Stimulated activated naive CD8-positive, alpha-beta T cell treated with anti-CD3 and anti-CD28 coated beads, Interleukin-15, Interleukin-2, amounts not matched to agents 100 ng/mL and 50 ng/mL, for 24 hours (primary cell): ENCODE data around the gene PEX3.
A peak's percentile ranks its signal among the peaks of the same experiment; 100 is the strongest.
"Not testable (repeated sequence)": the region's sequence is repeated elsewhere in the genome, so short reads cannot be mapped to it uniquely, and the experiment has no call there.

ENCODE experiments used
- H3K27ac Mint-ChIP-seq: one replicate; pipeline ENCODE4 v1.8.0; 2021; ENCODE audit warnings: mild to moderate bottlenecking, mixed read lengths
- H3K27me3 Mint-ChIP-seq: one replicate; pipeline ENCODE4 v1.8.0; 2021; ENCODE audit warnings: mixed read lengths
- H3K36me3 Mint-ChIP-seq: one replicate; pipeline ENCODE4 v1.8.0; 2021; ENCODE audit warnings: low read depth, mixed read lengths
- H3K4me1 Mint-ChIP-seq: one replicate; pipeline ENCODE4 v1.8.0; 2021; ENCODE audit warnings: low read depth, mixed read lengths
- H3K4me3 Mint-ChIP-seq: one replicate; pipeline ENCODE4 v1.8.0; 2021; ENCODE audit warnings: mild to moderate bottlenecking, mixed read lengths
- H3K9me3 Mint-ChIP-seq: one replicate; pipeline ENCODE4 v1.8.0; 2021; ENCODE audit warnings: mixed read lengths

Gene PEX3

GRCh38 chr6:143429970-143430369, 20.6 kb upstream of the PEX3 start:
- Mint-ChIP-seq H3K4me1 (no peaks in the 10 kb centered on the region), H3K36me3 (peaks cover 41% of the 10 kb centered on the region), H3K27me3 (no peaks in the 10 kb centered on the region), H3K4me3 (no peak overlapping the region), H3K9me3 (no peaks in the 10 kb centered on the region), H3K27ac (no peak overlapping the region)

DNA sequence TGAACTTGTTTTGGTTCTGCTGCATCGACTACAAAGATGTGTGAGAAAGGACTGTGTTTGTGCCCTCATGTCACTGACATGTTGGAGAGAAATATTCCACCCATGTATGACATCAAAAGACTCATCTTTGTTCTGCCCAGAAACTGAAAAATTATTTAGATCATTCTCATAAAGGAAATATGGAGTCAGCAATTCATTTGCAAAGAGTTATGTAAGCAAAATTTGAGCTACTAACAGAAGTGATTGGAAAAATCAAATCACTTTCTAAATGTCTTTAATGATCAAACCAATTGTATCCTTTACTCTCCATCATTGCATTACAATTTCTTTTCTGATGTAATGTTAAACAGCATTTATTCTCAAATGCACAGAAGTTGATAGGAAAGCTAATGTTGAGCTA, 19.4 kb upstream of the PEX3 start:
- Mint-ChIP-seq H3K27ac (no peak overlapping the region), H3K36me3 (peaks cover 48% of the 10 kb centered on the region), H3K4me3 (no peak overlapping the region), H3K9me3 (no peaks in the 10 kb centered on the region), H3K27me3 (no peaks in the 10 kb centered on the region), H3K4me1 (no peaks in the 10 kb centered on the region)

- no peak overlapping the region for H3K4me3 Mint-ChIP-seq
- no peak overlapping the region for H3K27ac Mint-ChIP-seq
- H3K36me3 Mint-ChIP-seq, result peaks cover 50% of the 10 kb centered on the region
- no peaks in the 10 kb centered on the region for H3K27me3 Mint-ChIP-seq
- no peaks in the 10 kb centered on the region for H3K9me3 Mint-ChIP-seq
- no peaks in the 10 kb centered on the region for H3K4me1 Mint-ChIP-seq
Observed at GRCh38 chr6:143432588-143432987, 18.0 kb upstream of the PEX3 start.

DNA sequence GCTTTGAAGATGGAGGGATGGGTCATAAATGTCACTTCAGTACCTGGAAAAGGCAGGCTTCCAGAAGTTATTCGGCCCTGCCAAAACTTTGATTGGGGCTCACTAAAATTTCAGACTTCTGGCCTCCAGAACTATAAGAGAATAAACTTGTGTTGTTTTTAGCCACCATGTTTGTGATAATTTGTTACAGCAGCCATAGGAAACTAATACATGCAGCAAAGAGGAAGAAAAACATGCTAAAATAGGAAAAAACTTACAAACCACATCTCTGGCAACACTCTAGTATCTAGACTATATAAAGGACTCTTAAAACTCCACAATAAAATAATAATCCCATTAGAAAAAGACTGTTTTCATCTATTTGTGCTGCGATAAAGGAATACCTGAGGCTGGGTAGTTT, 9.6 kb upstream of the PEX3 start:
- H3K36me3 Mint-ChIP-seq, result peaks cover 81% of the 10 kb centered on the region

DNA sequence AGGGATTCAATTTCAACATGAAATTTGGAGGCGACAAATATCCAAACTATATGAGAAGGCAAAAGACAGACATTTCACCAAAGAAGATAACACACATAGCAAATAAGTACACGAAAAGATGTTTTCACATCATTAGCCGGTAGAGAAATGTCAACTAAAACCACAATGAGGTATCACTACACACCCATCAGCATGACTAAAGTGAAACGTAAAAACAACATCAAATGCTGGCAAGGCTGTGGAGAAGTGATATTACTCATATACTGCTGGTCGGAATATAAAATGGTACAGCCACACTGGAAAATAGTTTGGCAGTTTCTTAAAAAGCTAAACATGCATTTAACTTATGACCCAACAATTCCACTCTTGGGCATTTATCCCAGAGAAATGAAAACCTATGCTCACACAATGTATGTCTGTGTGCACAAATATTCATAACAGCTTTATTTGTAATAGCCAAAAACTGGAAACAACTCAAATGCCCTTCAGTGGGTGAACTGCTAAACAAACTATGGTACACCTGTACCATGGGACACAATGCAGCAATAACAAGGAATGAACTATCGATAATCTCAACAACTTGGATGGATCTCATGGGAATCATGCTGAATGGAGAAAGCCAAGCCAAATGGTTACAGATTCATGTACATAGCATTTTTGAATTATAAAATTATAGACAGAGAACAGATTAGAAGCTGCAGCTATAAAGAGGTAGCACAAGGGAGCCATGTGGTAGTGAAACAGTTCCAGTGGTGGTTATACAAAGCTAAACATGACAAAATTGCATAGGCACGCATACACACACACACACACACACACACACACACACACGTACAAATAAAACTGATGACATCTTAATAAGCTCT, 8.7 kb upstream of the PEX3 start:
- Mint-ChIP-seq H3K9me3 (no peaks in the 10 kb centered on the region), H3K36me3 (peaks cover 76% of the 10 kb centered on the region), H3K27me3 (no peaks in the 10 kb centered on the region), H3K27ac (peak overlapping the region; percentile 84), H3K4me1 (peaks cover 41% of the 10 kb centered on the region), H3K4me3 (peak overlapping the region; percentile 51)

More for the DNA sequence above, 9.6 kb upstream of the PEX3 start:
- peak overlapping the region; percentile 84 for H3K27ac Mint-ChIP-seq
- H3K9me3 Mint-ChIP-seq, result no peaks in the 10 kb centered on the region
- peaks cover 35% of the 10 kb centered on the region for H3K4me1 Mint-ChIP-seq
- no peaks in the 10 kb centered on the region for H3K27me3 Mint-ChIP-seq
- peak overlapping the region; percentile 51 for H3K4me3 Mint-ChIP-seq

DNA sequence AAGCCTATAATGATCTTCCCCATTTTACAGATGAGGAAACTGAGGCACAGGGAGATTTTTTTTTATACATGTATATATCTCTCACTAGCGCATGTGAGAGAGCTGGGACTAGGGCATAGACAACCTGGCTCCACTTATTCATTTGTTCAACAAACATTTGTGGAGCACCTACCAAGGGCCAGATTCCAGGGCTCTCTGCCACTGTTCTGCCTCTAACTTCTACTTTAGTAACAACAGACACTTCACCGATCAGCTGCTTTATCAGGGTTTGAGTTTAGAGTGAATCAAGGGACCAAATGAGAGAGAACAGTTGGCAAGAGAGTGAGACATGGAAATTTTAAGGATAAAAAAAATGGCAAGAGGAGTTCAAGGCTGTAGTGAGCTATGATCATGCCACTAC, 7.5 kb upstream of the PEX3 start:
- Mint-ChIP-seq H3K4me1 (peaks cover 52% of the 10 kb centered on the region), H3K9me3 (no peaks in the 10 kb centered on the region), H3K27me3 (no peaks in the 10 kb centered on the region), H3K27ac (peak overlapping the region; percentile 75), H3K36me3 (peaks cover 71% of the 10 kb centered on the region), H3K4me3 (no peak overlapping the region)

- peak overlapping the region; percentile 48 for H3K4me3 Mint-ChIP-seq
- not testable (repeated sequence) for H3K27ac Mint-ChIP-seq, H3K27me3 Mint-ChIP-seq, H3K9me3 Mint-ChIP-seq
- H3K36me3 Mint-ChIP-seq, result peaks cover 42% of the 10 kb centered on the region
- peaks cover 51% of the 10 kb centered on the region for H3K4me1 Mint-ChIP-seq
Observed at GRCh38 chr6:143447865-143448264, 2.7 kb upstream of the PEX3 start.

- Mint-ChIP-seq H3K4me1 (peaks cover 50% of the 10 kb centered on the region), H3K4me3 (peak overlapping the region; percentile 99), H3K27me3 (no peaks in the 10 kb centered on the region), H3K36me3 (peaks cover 35% of the 10 kb centered on the region), H3K27ac (peak overlapping the region; percentile 98), H3K9me3 (no peaks in the 10 kb centered on the region)
Observed at GRCh38 chr6:143449082-143449713, 1.4 kb upstream of the PEX3 start.

- Mint-ChIP-seq H3K36me3 (peaks cover 35% of the 10 kb centered on the region), H3K27me3 (no peaks in the 10 kb centered on the region), H3K27ac (peak overlapping the region; percentile 98), H3K9me3 (no peaks in the 10 kb centered on the region), H3K4me1 (peaks cover 57% of the 10 kb centered on the region), H3K4me3 (peak overlapping the region; percentile 99)
Observed at GRCh38 chr6:143449714-143450452, 722 bp upstream of the PEX3 start.

GRCh38 chr6:143451531-143451930, 926 bp downstream of the PEX3 start:
- H3K36me3 Mint-ChIP-seq, result peaks cover 33% of the 10 kb centered on the region
- H3K4me3 Mint-ChIP-seq, result peak overlapping the region; percentile 99
- H3K9me3 Mint-ChIP-seq, result no peaks in the 10 kb centered on the region
- H3K27me3 Mint-ChIP-seq, result no peaks in the 10 kb centered on the region
- peaks cover 59% of the 10 kb centered on the region for H3K4me1 Mint-ChIP-seq
- peak overlapping the region; percentile 98 for H3K27ac Mint-ChIP-seq

DNA sequence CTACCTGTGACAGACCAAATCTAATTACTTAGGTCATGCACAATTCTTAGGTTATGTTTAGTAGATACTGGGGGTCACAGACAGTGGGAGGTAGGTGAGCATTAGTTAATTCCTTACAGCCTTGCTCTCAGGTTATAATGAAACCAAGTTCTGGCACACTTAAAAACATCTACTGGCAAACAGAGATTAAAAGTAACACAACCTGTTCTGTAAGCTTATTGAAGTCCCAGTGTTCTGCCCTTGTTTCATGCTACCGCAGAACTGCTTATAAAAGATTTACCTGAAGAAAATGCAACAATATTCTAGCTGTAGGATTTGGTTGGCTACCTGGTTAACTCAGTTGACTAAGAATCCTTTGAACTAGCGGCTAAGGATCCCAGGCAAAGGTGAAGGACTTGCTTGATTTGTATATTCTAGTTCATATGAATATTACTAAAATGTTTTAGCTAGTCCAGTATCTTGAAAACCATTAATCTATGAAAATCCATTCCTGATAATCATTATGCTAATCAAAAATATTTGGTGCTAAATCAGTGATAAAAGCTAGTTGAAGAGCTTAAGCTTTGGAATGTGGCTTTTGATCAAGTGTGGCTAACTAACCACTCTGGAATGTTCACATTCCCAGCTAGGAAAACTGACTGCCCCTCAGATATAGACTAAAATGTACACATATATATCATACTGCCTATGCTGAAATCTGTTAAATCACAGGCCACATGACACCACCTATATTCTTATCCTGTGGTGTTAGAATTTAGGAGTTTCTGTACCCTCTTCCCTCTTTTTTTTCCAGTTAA, 7.2 kb downstream of the PEX3 start:
- Mint-ChIP-seq H3K4me3 (no peak overlapping the region), H3K36me3 (peaks cover 44% of the 10 kb centered on the region)

DNA sequence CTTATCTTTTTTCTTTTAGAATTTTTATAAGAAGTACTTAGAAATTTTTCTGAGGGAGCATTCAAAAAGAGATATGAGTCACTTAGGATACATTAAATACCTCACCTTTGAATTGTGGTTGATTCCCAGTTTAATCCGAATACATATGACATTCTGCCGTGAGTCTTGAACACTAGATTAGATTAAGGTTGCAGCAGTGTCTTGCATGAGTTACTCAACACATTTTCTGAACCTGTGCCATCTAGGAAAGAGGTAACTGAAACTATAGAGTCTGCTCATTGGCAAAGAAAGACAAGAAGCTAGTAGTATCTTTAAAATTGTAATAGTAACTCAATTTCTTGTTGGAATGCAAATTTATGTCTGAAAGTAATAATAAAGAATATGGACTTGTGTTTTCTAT, 14.9 kb downstream of the PEX3 start:
- Mint-ChIP-seq H3K27me3 (no peaks in the 10 kb centered on the region), H3K9me3 (no peaks in the 10 kb centered on the region), H3K4me3 (no peak overlapping the region), H3K27ac (no peak overlapping the region), H3K36me3 (peaks cover 50% of the 10 kb centered on the region), H3K4me1 (no peaks in the 10 kb centered on the region)

More for the DNA sequence above, 7.2 kb downstream of the PEX3 start:
- H3K9me3 Mint-ChIP-seq, result no peaks in the 10 kb centered on the region
- peaks cover 28% of the 10 kb centered on the region for H3K4me1 Mint-ChIP-seq
- H3K27me3 Mint-ChIP-seq, result no peaks in the 10 kb centered on the region
- H3K27ac Mint-ChIP-seq, result no peak overlapping the region

DNA sequence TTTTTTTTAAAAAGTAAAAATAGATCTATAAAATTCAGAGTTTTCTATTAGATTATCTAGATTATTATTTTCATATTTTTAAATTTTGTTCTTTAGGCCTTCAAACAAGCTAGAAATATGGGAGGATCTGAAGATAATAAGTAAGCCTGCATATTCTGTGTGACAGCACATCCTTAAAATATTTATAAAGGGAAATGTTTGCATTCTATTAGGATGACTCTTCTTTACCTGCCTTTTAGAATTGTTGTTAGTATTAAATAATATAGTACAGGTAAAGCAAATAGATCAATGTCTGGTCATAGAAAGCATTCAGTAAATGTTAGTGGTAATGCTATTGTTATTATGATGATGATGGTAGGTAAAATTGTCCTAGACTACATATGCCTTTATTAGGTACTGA, 17.4 kb downstream of the PEX3 start:
- Mint-ChIP-seq H3K4me1 (no peaks in the 10 kb centered on the region), H3K27ac (no peak overlapping the region), H3K9me3 (no peaks in the 10 kb centered on the region), H3K36me3 (peaks cover 56% of the 10 kb centered on the region), H3K4me3 (no peak overlapping the region), H3K27me3 (no peaks in the 10 kb centered on the region)

- H3K27me3 Mint-ChIP-seq, result not testable (repeated sequence)
- peaks cover 62% of the 10 kb centered on the region for H3K36me3 Mint-ChIP-seq
Observed at GRCh38 chr6:143468823-143469222, 18.2 kb downstream of the PEX3 start.

More at GRCh38 chr6:143468823-143469222, 18.2 kb downstream of the PEX3 start:
- H3K27ac Mint-ChIP-seq, H3K9me3 Mint-ChIP-seq, H3K4me1 Mint-ChIP-seq, H3K4me3 Mint-ChIP-seq: not testable (repeated sequence)
